Subcutaneous adipose tissue (tissue), 4 donors: Measurements from ENCODE around the gene CIDEC. TPM values are rescaled to one million over a fixed set of nuclear protein-coding genes. Genes with fewer than 3 reads are reported as not detected.

Experiments used
- CTCF ChIP-seq: fragments of 450-650 bp; IDR thresholded peaks from one replicate; pipeline ENCODE4 v1.5.1; 2016; ENCODE audit warnings: low read depth, mild to moderate bottlenecking, control low read depth, antibody characterized with exemption, moderate library complexity
- total RNA-seq, 4 donors: library from RNA; depleted of rRNA; stranded (reverse); fragments of >200 nt; gene quantifications; one replicate each; pipeline ENCODE4 v1.1.0, GENCODE V29; 2016

The CIDEC gene
- total RNA-seq, 4 donors from 2014 or later: 684 to 1,626 (median 1,205) TPM

GRCh38 chr3:9909221-9910013 is 29.4 kb upstream of the CIDEC start:
- no peak for TF ChIP-seq CTCF

GRCh38 chr3:9908286-9908685 is 28.2 kb upstream of the CIDEC start:
- no peak for TF ChIP-seq CTCF

GRCh38 chr3:9906480-9906879 is 26.4 kb upstream of the CIDEC start:
- TF ChIP-seq CTCF: no peak

- no peak for TF ChIP-seq CTCF
These were observed 23.9 kb upstream of the CIDEC start for GRCh38 chr3:9903904-9904303.

- no peak for TF ChIP-seq CTCF
These were observed 23.2 kb upstream of the CIDEC start for GRCh38 chr3:9903238-9903624.

GRCh38 chr3:9902372-9903237 is 22.6 kb upstream of the CIDEC start, which contains the start of gene IL17RE:
Gene IL17RE (plus strand): TSS chr3:9902848. CDS start chr3:9902933, 85 bp downstream.
- no peak for TF ChIP-seq CTCF

- no peak for TF ChIP-seq CTCF
These were observed 21.9 kb upstream of the CIDEC start for GRCh38 chr3:9901967-9902366.
